Keratinocyte (primary cell): ENCODE measurements around the gene RAB35. TPM values are rescaled to one million over a fixed set of nuclear protein-coding genes. Genes with fewer than 3 reads are reported as not detected.

Source experiments
- DNase-seq: peaks from one replicate; pipeline ENCODE4 v3.0.0-alpha.2; 2011; ENCODE audit warnings: low read depth, missing footprints, low spot score
- FAIRE-seq: peaks from 2 replicates; lab custom pipeline; 2011; peaks lifted over from hg19 to GRCh38; lab: Jason Lieb, UNC
- H2AFZ ChIP-seq: 2 replicates; pipeline ENCODE4 v1.6.0; 2012; ENCODE audit warnings: low read length, control low read depth, inconsistent platforms; ENCODE audit not compliant: control insufficient read depth
- H3K27ac ChIP-seq: 2 replicates; pipeline ENCODE4 v1.5.1; 2011; ENCODE audit warnings: low read length; ENCODE audit not compliant: control insufficient read depth, insufficient read depth
- H3K27me3 ChIP-seq: 3 replicates; pipeline ENCODE4 v1.6.0; 2011; ENCODE audit warnings: low read length; ENCODE audit not compliant: control insufficient read depth, insufficient read depth; ENCODE audit errors: extremely low read depth
- H3K36me3 ChIP-seq, 2 experiments: 2 replicates in 1 of 2; 3 replicates in 1 of 2; pipeline ENCODE4 v1.5.1; 2011; ENCODE audit warnings: low read length in 2 of 2, mild to moderate bottlenecking in 1 of 2; ENCODE audit not compliant: control insufficient read depth in 2 of 2, insufficient read depth in 2 of 2; ENCODE audit errors: extremely low read depth in 1 of 2
- H3K4me1 ChIP-seq: 3 replicates; pipeline ENCODE4 v1.5.1; 2011; ENCODE audit warnings: low read length; ENCODE audit not compliant: control insufficient read depth, insufficient read depth; ENCODE audit errors: extremely low read depth
- H3K4me2 ChIP-seq: 3 replicates; pipeline ENCODE4 v1.6.0; 2011; ENCODE audit warnings: low read depth, low read length; ENCODE audit not compliant: control insufficient read depth, insufficient read depth; ENCODE audit errors: extremely low read depth
- H3K4me3 ChIP-seq, 3 experiments: fragments of 200-600 bp in 1 of 3; sonication (generic) in 1 of 3; 2 replicates in 2 of 3; 3 replicates in 1 of 3; pipeline ENCODE4 v1.5.1; 2011 to 2016; ENCODE audit warnings: low read length in 3 of 3, mild to moderate bottlenecking in 3 of 3, control low read depth in 2 of 3, inconsistent platforms in 1 of 3, low read depth in 1 of 3, mixed read lengths in 1 of 3, mixed run types in 1 of 3, moderate library complexity in 1 of 3; ENCODE audit not compliant: control insufficient read depth in 2 of 3, insufficient read depth in 2 of 3; ENCODE audit errors: extremely low read depth in 1 of 3
- H3K79me2 ChIP-seq: 2 replicates; pipeline ENCODE4 v1.6.0; 2012; ENCODE audit warnings: low read length; ENCODE audit not compliant: control insufficient read depth, insufficient read depth
- H3K9ac ChIP-seq: 3 replicates; pipeline ENCODE4 v1.6.0; 2011; ENCODE audit warnings: low read length; ENCODE audit not compliant: control insufficient read depth, insufficient read depth; ENCODE audit errors: extremely low read depth
- H3K9me1 ChIP-seq: 3 replicates; pipeline ENCODE4 v1.6.0; 2011; ENCODE audit warnings: low read length; ENCODE audit not compliant: control insufficient read depth, insufficient read depth; ENCODE audit errors: extremely low read depth
- H3K9me3 ChIP-seq: 2 replicates; pipeline ENCODE4 v1.5.1; 2012; ENCODE audit warnings: low read depth, low read length; ENCODE audit not compliant: control insufficient read depth
- H4K20me1 ChIP-seq: 3 replicates; pipeline ENCODE4 v1.6.0; 2011; ENCODE audit warnings: low read length; ENCODE audit not compliant: control insufficient read depth, insufficient read depth; ENCODE audit errors: extremely low read depth
- EZH2 ChIP-seq: IDR thresholded peaks from one replicate; pipeline ENCODE4 v1.6.1; 2012; ENCODE audit warnings: inconsistent platforms, mild to moderate bottlenecking, low read length, moderate library complexity
- dilution Hi-C: fragments of 300-500 bp; cut with MboI; formaldehyde crosslinking; loops from one replicate; pipeline ENCODE4 v1.7.0; 2020; ENCODE audit warnings: low sequenced_read_pairs; ENCODE audit not compliant: extremely low pct_ligation_motif_present
- polyA plus RNA-seq, 5 experiments: library from polyadenylated mRNA; depleted of rRNA in 3 of 5; stranded (reverse) in 3 of 5; stranded (forward) in 1 of 5; unstranded in 1 of 5; fragments of >200 nt; gene quantifications; 1 replicate in 1 of 5; 2 replicates in 3 of 5; 3 replicates in 1 of 5; pipeline versions ENCODE4 v1.2.1 to v1.2.3, GENCODE V29; 2011 to 2012; ENCODE audit warnings: missing spikeins in 2 of 5, low read depth in 1 of 5, low replicate concordance in 1 of 5
- TF ChIP-seq, protein P1 (sequence below), 3 experiments: IDR thresholded peaks in 1 of 3; conservative IDR thresholded peaks in 1 of 3; optimal IDR thresholded peaks in 1 of 3; 2 replicates in 2 of 3; 3 replicates in 1 of 3; pipeline versions ENCODE3 to v1.5.1; 2011; ENCODE audit warnings: low read length in 3 of 3, mild to moderate bottlenecking in 3 of 3, moderate library complexity in 2 of 3, control low read depth in 1 of 3, inconsistent platforms in 1 of 3; ENCODE audit not compliant: insufficient read depth in 2 of 3; ENCODE audit errors: extremely low read depth in 1 of 3

RAB35 gene
- polyA plus RNA-seq, 1 donor (not counting 4 experiments of a cell fraction or from before 2014, with no cell fraction given) = 68.4 TPM

DNA sequence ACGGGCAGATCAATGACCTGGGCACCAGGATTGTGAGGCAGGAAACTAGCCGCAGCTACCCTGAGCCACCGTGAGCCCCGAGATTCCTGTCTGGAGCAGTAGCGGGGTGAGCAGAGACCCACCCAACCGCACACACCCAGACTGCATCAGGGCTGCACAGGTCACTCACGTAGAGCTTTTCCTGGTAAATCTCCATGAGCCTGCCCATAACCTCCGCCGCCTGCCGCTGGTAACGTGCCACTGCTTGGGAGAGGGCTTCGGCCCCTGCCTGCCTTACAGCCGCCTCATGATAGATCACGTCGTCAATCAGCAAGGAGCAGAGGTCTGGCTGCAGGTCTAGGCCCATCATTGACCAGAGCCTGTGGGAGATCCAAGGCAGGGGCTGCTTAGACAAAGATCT lies 38.5 kb upstream of the RAB35 start:
- Histone ChIP-seq H3K9me3 (no peaks in the 10 kb centered on the region), H3K27ac (no peak overlapping the region), H3K36me3 (peaks cover 52 to 66% of the 10 kb centered on the region in 2 experiments), H3K27me3 (no peaks in the 10 kb centered on the region), H3K9me1 (peaks cover 2% of the 10 kb centered on the region), H3K4me3 (no peak overlapping the region), H3K4me2 (no peak overlapping the region), H3K79me2 (no peaks in the 10 kb centered on the region), H4K20me1 (peaks cover 3% of the 10 kb centered on the region), H3K4me1 (no peaks in the 10 kb centered on the region), H2AFZ (no peak overlapping the region), H3K9ac (no peak overlapping the region)
- dilution Hi-C loops = no loop called here
- TF ChIP-seq EZH2 = no peak
- TF ChIP-seq, protein P1, sequence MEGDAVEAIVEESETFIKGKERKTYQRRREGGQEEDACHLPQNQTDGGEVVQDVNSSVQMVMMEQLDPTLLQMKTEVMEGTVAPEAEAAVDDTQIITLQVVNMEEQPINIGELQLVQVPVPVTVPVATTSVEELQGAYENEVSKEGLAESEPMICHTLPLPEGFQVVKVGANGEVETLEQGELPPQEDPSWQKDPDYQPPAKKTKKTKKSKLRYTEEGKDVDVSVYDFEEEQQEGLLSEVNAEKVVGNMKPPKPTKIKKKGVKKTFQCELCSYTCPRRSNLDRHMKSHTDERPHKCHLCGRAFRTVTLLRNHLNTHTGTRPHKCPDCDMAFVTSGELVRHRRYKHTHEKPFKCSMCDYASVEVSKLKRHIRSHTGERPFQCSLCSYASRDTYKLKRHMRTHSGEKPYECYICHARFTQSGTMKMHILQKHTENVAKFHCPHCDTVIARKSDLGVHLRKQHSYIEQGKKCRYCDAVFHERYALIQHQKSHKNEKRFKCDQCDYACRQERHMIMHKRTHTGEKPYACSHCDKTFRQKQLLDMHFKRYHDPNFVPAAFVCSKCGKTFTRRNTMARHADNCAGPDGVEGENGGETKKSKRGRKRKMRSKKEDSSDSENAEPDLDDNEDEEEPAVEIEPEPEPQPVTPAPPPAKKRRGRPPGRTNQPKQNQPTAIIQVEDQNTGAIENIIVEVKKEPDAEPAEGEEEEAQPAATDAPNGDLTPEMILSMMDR (optimal IDR thresholded peaks at IDR 0.05 in 1 of 3, IDR thresholded peaks at IDR 0.05 in 1 of 3, conservative IDR thresholded peaks at IDR 0.05 in 1 of 3; ENCODE audit: extremely low read depth in 1 of 3, insufficient read depth in 2 of 3, low read length in 3 of 3) = no peak
- FAIRE-seq (no peak), DNase-seq (no peak)

DNA sequence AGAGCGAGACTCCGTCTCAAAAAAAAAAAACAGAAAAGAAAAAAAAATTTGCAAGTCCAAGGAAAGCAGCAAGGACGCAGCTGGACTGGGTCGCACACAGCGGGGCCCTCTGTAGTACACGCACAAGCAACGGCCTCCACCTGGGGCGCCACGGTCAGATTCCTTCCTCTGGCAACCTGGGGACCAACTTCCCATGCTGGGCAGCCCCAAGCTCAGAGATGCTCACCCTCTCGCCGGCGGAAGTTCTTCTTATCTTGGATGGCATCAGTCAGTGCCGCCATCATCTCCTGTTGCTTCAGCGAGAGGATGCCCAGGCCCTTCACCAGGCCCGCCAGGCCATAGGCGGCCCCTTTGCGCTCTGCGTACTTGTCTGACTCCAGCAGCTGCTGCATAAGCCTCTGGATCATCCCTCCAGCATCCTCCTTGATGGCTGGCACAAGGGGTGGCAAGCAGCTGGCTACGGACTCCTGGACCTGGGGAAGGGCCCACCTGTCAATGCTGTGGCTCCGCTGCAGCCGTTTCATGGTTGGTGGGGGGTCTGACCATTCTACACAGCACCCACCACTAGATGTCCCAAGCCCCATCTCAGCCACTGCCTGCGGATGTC lies 34.5 kb upstream of the RAB35 start:
- H3K9ac ChIP-seq = no peak overlapping the region
- no peaks in the 10 kb centered on the region for H3K9me3 ChIP-seq
- dilution Hi-C loops = loop anchor here (5.0 kb wide), 1 partner anchor 36 kb away; no protein-coding TSS in a partner anchor
- no peak for FAIRE-seq
- TF ChIP-seq, protein P1 (optimal IDR thresholded peaks at IDR 0.05 in 1 of 3, IDR thresholded peaks at IDR 0.05 in 1 of 3, conservative IDR thresholded peaks at IDR 0.05 in 1 of 3; ENCODE audit: extremely low read depth in 1 of 3, insufficient read depth in 2 of 3, low read length in 3 of 3) = no peak
- TF ChIP-seq EZH2 = no peak
- H3K4me2 ChIP-seq = no peak overlapping the region
- H3K4me3 ChIP-seq = no peak overlapping the region
- peaks cover 46 to 59% of the 10 kb centered on the region in 2 experiments for H3K36me3 ChIP-seq
- no peaks in the 10 kb centered on the region for H3K4me1 ChIP-seq
- no peaks in the 10 kb centered on the region for H3K27me3 ChIP-seq
- H2AFZ ChIP-seq = no peak overlapping the region
- no peak for DNase-seq
- H3K79me2 ChIP-seq = no peaks in the 10 kb centered on the region
- no peak overlapping the region for H3K27ac ChIP-seq
- peaks cover 2% of the 10 kb centered on the region for H3K9me1 ChIP-seq
- peaks cover 3% of the 10 kb centered on the region for H4K20me1 ChIP-seq
